Activated CD4-positive, CD25-positive, alpha-beta regulatory T cell (primary cell): ENCODE data around the gene PITPNB.

ENCODE experiments used
- DNase-seq, 4 experiments: peaks; one replicate each; lab custom pipeline; 2025; lab: John Stamatoyannopoulos, UW

The PITPNB gene

GRCh38 chr22:27880778-27881394, 38.2 kb downstream of the PITPNB start:
- no peak for DNase-seq

GRCh38 chr22:27879923-27880322, 39.1 kb downstream of the PITPNB start:
- DNase-seq = no peak

- no peak for DNase-seq
Observed at GRCh38 chr22:27878541-27878940, 40.5 kb downstream of the PITPNB start.

GRCh38 chr22:27877501-27877900, 41.6 kb downstream of the PITPNB start:
- DNase-seq = no peak

- DNase-seq = no peak
Observed at GRCh38 chr22:27876684-27877083, 42.4 kb downstream of the PITPNB start.

GRCh38 chr22:27875951-27876350, 43.1 kb downstream of the PITPNB start:
- no peak for DNase-seq

- DNase-seq = no peak
Observed at GRCh38 chr22:27874764-27875163, 44.3 kb downstream of the PITPNB start.

GRCh38 chr22:27874185-27874584, 44.9 kb downstream of the PITPNB start:
- DNase-seq = no peak

- no peak for DNase-seq
Observed at GRCh38 chr22:27873472-27873871, 45.6 kb downstream of the PITPNB start.

GRCh38 chr22:27872488-27872887, 46.6 kb downstream of the PITPNB start:
- DNase-seq = no peak

GRCh38 chr22:27871306-27872014, 47.6 kb downstream of the PITPNB start:
- no peak for DNase-seq

GRCh38 chr22:27870234-27871191, 48.5 kb downstream of the PITPNB start:
- DNase-seq = no peak

GRCh38 chr22:27868732-27869282, 50.2 kb downstream of the PITPNB start:
- no peak for DNase-seq

GRCh38 chr22:27867953-27868731, 50.9 kb downstream of the PITPNB start:
- DNase-seq = no peak

GRCh38 chr22:27867085-27867952, 51.7 kb downstream of the PITPNB start:
- DNase-seq = no peak

- DNase-seq = no peak
Observed at GRCh38 chr22:27866135-27867084, 52.6 kb downstream of the PITPNB start.

- no peak for DNase-seq
Observed at GRCh38 chr22:27865496-27865895, 53.6 kb downstream of the PITPNB start.

GRCh38 chr22:27863556-27863955, 55.5 kb downstream of the PITPNB start:
- DNase-seq = no peak

GRCh38 chr22:27863001-27863400, 56.1 kb downstream of the PITPNB start:
- no peak for DNase-seq
